GM12892 (cell line): ENCODE measurements around the gene BEND5.

Experiments used
- POLR2A ChIP-seq: IDR thresholded peaks from 2 replicates; pipeline ENCODE4 v1.6.1; 2011; ENCODE audit warnings: low read depth, low read length, control low read depth
- POLR2AphosphoS5 ChIP-seq: IDR thresholded peaks from 2 replicates; pipeline ENCODE4 v1.6.1; 2011; ENCODE audit warnings: low read depth, low read length, control low read depth

GRCh38 chr1:48749068-48749467 is 27.6 kb downstream of the BEND5 start:
- TF ChIP-seq POLR2A (no peak), POLR2AphosphoS5 (no peak)
